GM23338 (cell line): ENCODE data around the gene RMND5A.
"Not testable (repeated sequence)": the region's sequence is repeated elsewhere in the genome, so short reads cannot be mapped to it uniquely, and the experiment has no call there.

Source experiments
- CREB1 ChIP-seq: fragments of 250-450 bp; sonication (Bioruptor Pico); IDR thresholded peaks from 2 replicates; pipeline ENCODE4 v1.5.0; 2020; ENCODE audit warnings: low read depth, mild to moderate bottlenecking, moderate library complexity
- CTCF ChIP-seq, 2 experiments: fragments of 200-600 bp in 1 of 2; sonication (generic) in 1 of 2; conservative IDR thresholded peaks; 2 replicates each; pipeline versions ENCODE4 v1.5.1 to v1.6.1; 2016 to 2017; ENCODE audit warnings: antibody characterized with exemption in 2 of 2, low read depth in 2 of 2, mild to moderate bottlenecking in 2 of 2, moderate library complexity in 1 of 2
- EZH2 ChIP-seq: fragments of 200-600 bp; sonication (generic); IDR thresholded peaks from one replicate; pipeline ENCODE4 v1.8.0; 2017; ENCODE audit warnings: antibody characterized with exemption, mild to moderate bottlenecking, low read depth; ENCODE audit not compliant: unreplicated experiment
- EZH2phosphoT487 ChIP-seq: fragments of 200-600 bp; sonication (generic); IDR thresholded peaks from one replicate; pipeline ENCODE4 v1.8.1; 2018; ENCODE audit warnings: antibody characterized with exemption; ENCODE audit not compliant: unreplicated experiment
- POLR2AphosphoS5 ChIP-seq: IDR thresholded peaks from 2 replicates; pipeline ENCODE4 v1.6.1; 2016; ENCODE audit warnings: antibody characterized with exemption, low read depth
- REST ChIP-seq: IDR thresholded peaks from one replicate; pipeline ENCODE4 v1.6.1; 2018; ENCODE audit warnings: antibody characterized with exemption; ENCODE audit not compliant: unreplicated experiment
- ZNF114 ChIP-seq: fragments of 250-450 bp; sonication (Bioruptor Pico); IDR thresholded peaks from 2 replicates; pipeline ENCODE4 v1.5.0; 2020; ENCODE audit warnings: mild to moderate bottlenecking, moderate library complexity
- ZNF331 ChIP-seq: fragments of 250-450 bp; sonication (Bioruptor Pico); IDR thresholded peaks from 2 replicates; pipeline ENCODE4 v1.5.0; 2020; ENCODE audit warnings: low read depth, mild to moderate bottlenecking, moderate library complexity

- TF ChIP-seq EZH2phosphoT487; REST; EZH2; CTCF (conservative IDR thresholded peaks at IDR 0.05; ENCODE audit: low read depth in 2 of 2); CREB1 (CRISPR knock-in tag); ZNF331 (CRISPR knock-in tag); ZNF114 (CRISPR knock-in tag): not testable (repeated sequence)
- TF ChIP-seq POLR2AphosphoS5: peak; percentile 69
These were observed at the start of gene RMND5A for GRCh38 chr2:86719637-86720539.
